DOHH2 (cell line): ENCODE data around the gene CACNA2D1.
"Not testable (repeated sequence)": the region's sequence is repeated elsewhere in the genome, so short reads cannot be mapped to it uniquely, and the experiment has no call there.

Experiments used
- H3F3A ChIP-seq: fragments of 200-600 bp; sonication (generic), shearing (Covaris generic); 2 replicates; pipeline ENCODE4 v1.6.0; 2016; ENCODE audit warnings: antibody characterized with exemption, mild to moderate bottlenecking; ENCODE audit not compliant: control insufficient read depth, insufficient read depth
- H3K27ac ChIP-seq: fragments of 200-600 bp; sonication (generic); 2 replicates; pipeline ENCODE4 v1.5.1; 2014; ENCODE audit warnings: low read depth, mild to moderate bottlenecking, low read length, moderate library complexity
- H3K27me3 ChIP-seq: fragments of 200-600 bp; sonication (generic); 2 replicates; pipeline ENCODE4 v1.6.1; 2014; ENCODE audit warnings: mild to moderate bottlenecking, low read length, mixed read lengths; ENCODE audit not compliant: control insufficient read depth
- H3K36me3 ChIP-seq: fragments of 200-600 bp; sonication (generic); 2 replicates; pipeline ENCODE4 v1.6.1; 2014; ENCODE audit warnings: mild to moderate bottlenecking, low read length, moderate library complexity, mixed read lengths; ENCODE audit not compliant: control insufficient read depth
- H3K4me1 ChIP-seq: fragments of 200-600 bp; sonication (generic); 2 replicates; pipeline ENCODE4 v1.6.1; 2014; ENCODE audit warnings: mild to moderate bottlenecking, low read length, mixed read lengths; ENCODE audit not compliant: control insufficient read depth
- H3K4me2 ChIP-seq: fragments of 200-600 bp; sonication (generic); 2 replicates; pipeline ENCODE4 v1.6.0; 2014; ENCODE audit warnings: mild to moderate bottlenecking, low read length, moderate library complexity
- H3K4me3 ChIP-seq: fragments of 200-600 bp; sonication (generic); 2 replicates; pipeline ENCODE4 v1.5.1; 2014; ENCODE audit warnings: mild to moderate bottlenecking, low read length, mixed read lengths
- H3K79me2 ChIP-seq: fragments of 200-600 bp; sonication (generic); 2 replicates; pipeline ENCODE4 v1.6.1; 2014; ENCODE audit warnings: mild to moderate bottlenecking, low read length, mixed read lengths; ENCODE audit not compliant: control insufficient read depth
- H3K9me2 ChIP-seq: fragments of 200-600 bp; sonication (generic); replicated peaks from 2 replicates; pipeline ENCODE4 v1.6.1; 2014; ENCODE audit warnings: mild to moderate bottlenecking, low read length, mixed read lengths; ENCODE audit not compliant: control insufficient read depth
- H3K9me3 ChIP-seq: fragments of 200-600 bp; sonication (generic); 2 replicates; pipeline ENCODE4 v1.6.1; 2014; ENCODE audit warnings: antibody characterized with exemption, low read length, mixed read lengths; ENCODE audit not compliant: control insufficient read depth, insufficient read depth
- H4K20me1 ChIP-seq: fragments of 200-600 bp; sonication (generic); 2 replicates; pipeline ENCODE4 v1.6.0; 2014; ENCODE audit warnings: low read depth, mild to moderate bottlenecking, antibody characterized with exemption, low read length, moderate library complexity; ENCODE audit not compliant: control insufficient read depth, insufficient read depth
- CTCF ChIP-seq: fragments of 200-600 bp; sonication (generic); IDR thresholded peaks from one replicate; pipeline ENCODE4 v1.5.1; 2014; ENCODE audit warnings: antibody characterized with exemption, mild to moderate bottlenecking, low read depth, low read length; ENCODE audit not compliant: poor library complexity, severe bottlenecking
- EZH2phosphoT487 ChIP-seq: fragments of 200-600 bp; sonication (generic); IDR thresholded peaks from 2 replicates; pipeline ENCODE4 v1.6.1; 2017; ENCODE audit warnings: borderline replicate concordance, mild to moderate bottlenecking, antibody characterized with exemption, low read length, moderate library complexity, mixed read lengths

CACNA2D1 gene

GRCh38 chr7:82434275-82435022 is 9.1 kb downstream of the CACNA2D1 start:
- H3K4me2 ChIP-seq: no peak overlapping the region
- no peaks in the 10 kb centered on the region for H4K20me1 ChIP-seq
- no peaks in the 10 kb centered on the region for H3F3A ChIP-seq
- TF ChIP-seq CTCF (no peak), EZH2phosphoT487 (no peak)
- H3K9me3 ChIP-seq: no peaks in the 10 kb centered on the region
- no peaks in the 10 kb centered on the region for H3K4me1 ChIP-seq
- no peak overlapping the region for H3K27ac ChIP-seq
- no peaks in the 10 kb centered on the region for H3K79me2 ChIP-seq
- no peaks in the 10 kb centered on the region for H3K36me3 ChIP-seq
- H3K27me3 ChIP-seq: no peaks in the 10 kb centered on the region
- H3K4me3 ChIP-seq: no peak overlapping the region
- H3K9me2 ChIP-seq: no peaks in the 10 kb centered on the region

GRCh38 chr7:82433507-82433906 is 10.1 kb downstream of the CACNA2D1 start:
- Histone ChIP-seq H3K36me3 (no peaks in the 10 kb centered on the region), H3K27me3 (no peaks in the 10 kb centered on the region), H3K79me2 (no peaks in the 10 kb centered on the region), H3K4me3 (no peak overlapping the region), H3K9me3 (no peaks in the 10 kb centered on the region), H4K20me1 (no peaks in the 10 kb centered on the region), H3K4me2 (no peak overlapping the region), H3K4me1 (no peaks in the 10 kb centered on the region), H3K9me2 (0 out of 2 replicates have a peak, but pooled peaks cover 3% of the 10 kb centered on the region), H3F3A (no peaks in the 10 kb centered on the region), H3K27ac (no peak overlapping the region)
- TF ChIP-seq CTCF (no peak), EZH2phosphoT487 (no peak)

GRCh38 chr7:82432743-82433142 is 10.8 kb downstream of the CACNA2D1 start:
- H3K27me3 ChIP-seq, H3K9me3 ChIP-seq, H3K4me1 ChIP-seq, H3F3A ChIP-seq, H3K9me2 ChIP-seq, H3K4me2 ChIP-seq, H3K36me3 ChIP-seq, H3K79me2 ChIP-seq, H3K27ac ChIP-seq, H4K20me1 ChIP-seq, H3K4me3 ChIP-seq: not testable (repeated sequence)

GRCh38 chr7:82430500-82431465 is 12.8 kb downstream of the CACNA2D1 start:
- Histone ChIP-seq H3F3A (no peaks in the 10 kb centered on the region), H3K4me3 (no peak overlapping the region), H3K4me1 (no peaks in the 10 kb centered on the region), H3K27me3 (no peaks in the 10 kb centered on the region), H3K4me2 (no peak overlapping the region), H3K36me3 (no peaks in the 10 kb centered on the region), H3K27ac (no peak overlapping the region), H3K79me2 (no peaks in the 10 kb centered on the region), H3K9me2 (0 out of 2 replicates have a peak, but pooled peaks cover 3% of the 10 kb centered on the region), H3K9me3 (no peaks in the 10 kb centered on the region), H4K20me1 (no peaks in the 10 kb centered on the region)
- TF ChIP-seq EZH2phosphoT487 (no peak), CTCF (no peak)
